Frontal cortex (tissue), 4 donors: ENCODE results near the gene MT1H. TPM values are rescaled to one million over a fixed set of nuclear protein-coding genes. Genes with fewer than 3 reads are reported as not detected.
"Not testable (repeated sequence)": the region's sequence is repeated elsewhere in the genome, so short reads cannot be mapped to it uniquely, and the experiment has no call there.

Experiments
- DNase-seq, 2 donors: peaks; one replicate each; pipeline ENCODE4 v3.0.0; 2012; ENCODE audit warnings: low spot score in 2 of 2
- FAIRE-seq: peaks from 2 replicates; lab custom pipeline; 2012; peaks lifted over from hg19 to GRCh38; lab: Jason Lieb, UNC
- total RNA-seq: library from RNA; depleted of rRNA; stranded (reverse); fragments of >200 nt; gene quantifications from one replicate; pipeline ENCODE4 v1.2.3, GENCODE V29; 2014
- donor health status: control.
- donor health status: control.
- donor health status: control.

Gene MT1H
- total RNA-seq, 1 donor from 2014 or later = not detected

DNA sequence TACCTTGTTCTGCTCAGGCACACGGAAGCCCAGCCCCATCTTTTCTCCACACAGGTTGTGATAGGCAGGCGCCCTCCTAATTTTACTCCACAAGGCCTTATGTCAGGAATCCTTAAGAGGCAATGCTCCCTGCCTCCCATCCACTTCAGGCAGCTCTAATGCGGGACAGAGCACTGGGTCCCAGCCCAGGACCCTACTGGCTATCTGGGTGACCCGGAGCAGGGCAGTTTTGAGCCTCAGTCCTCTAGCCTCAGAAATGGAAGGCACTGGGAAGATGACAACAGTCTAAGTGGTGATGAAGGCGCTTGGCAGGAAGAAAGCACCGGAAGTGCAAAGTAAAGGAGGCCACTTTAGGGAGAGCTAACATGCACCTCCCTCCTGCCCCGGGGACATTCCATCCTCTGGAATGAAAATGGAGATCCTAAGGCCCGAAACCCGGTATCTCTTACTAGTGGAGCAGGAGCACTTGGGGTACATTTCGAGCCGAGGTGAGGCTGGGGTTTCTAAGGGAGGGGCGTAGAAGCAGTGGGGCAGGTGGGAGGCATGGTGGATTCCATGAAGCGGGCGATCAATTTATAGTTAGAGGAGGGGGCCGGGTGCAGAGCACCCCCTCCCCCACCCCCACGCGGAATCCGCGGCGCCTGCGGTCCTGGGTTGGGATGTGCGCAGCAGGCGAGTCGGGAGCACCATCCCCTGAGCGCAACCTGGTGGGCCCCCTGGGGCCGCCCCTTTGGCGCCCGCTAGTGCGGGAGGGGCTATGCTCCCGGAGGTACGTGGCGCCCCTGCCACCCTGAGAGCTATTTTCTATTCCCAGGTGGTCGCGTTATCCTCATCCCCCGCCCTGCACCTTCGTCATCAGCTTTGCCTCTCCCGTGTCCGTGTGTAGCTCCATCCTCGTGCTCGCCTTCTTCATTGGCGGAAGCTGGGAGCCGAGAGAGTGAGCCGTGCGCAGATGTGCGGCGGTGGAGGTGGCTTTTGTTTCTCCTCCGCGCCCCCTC lies 7.0 kb upstream of the MT1H start:
- DNase-seq = peak in 1 of 2 donors; percentile 34
- no peak for FAIRE-seq

DNA sequence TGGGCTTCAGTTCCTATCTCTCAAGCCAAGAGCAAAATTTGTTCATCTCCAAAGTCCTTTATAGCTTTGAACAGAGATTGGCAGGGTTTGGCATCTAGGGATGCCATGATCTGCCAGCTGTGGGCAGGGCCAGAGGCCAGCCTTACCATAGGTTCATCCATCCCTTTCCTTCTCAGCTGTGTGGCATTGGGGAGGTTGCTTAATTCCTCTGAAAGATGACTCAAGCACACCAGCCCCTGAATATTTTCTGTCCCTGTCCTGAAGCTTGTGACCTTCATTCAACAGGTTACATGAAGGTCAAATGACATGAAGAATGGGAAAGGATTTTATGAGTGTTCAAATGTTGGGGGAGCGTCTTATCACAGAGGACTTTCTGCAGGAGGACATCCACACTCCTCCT lies 5.1 kb upstream of the MT1H start:
- no peak for FAIRE-seq
- DNase-seq = no peak

DNA sequence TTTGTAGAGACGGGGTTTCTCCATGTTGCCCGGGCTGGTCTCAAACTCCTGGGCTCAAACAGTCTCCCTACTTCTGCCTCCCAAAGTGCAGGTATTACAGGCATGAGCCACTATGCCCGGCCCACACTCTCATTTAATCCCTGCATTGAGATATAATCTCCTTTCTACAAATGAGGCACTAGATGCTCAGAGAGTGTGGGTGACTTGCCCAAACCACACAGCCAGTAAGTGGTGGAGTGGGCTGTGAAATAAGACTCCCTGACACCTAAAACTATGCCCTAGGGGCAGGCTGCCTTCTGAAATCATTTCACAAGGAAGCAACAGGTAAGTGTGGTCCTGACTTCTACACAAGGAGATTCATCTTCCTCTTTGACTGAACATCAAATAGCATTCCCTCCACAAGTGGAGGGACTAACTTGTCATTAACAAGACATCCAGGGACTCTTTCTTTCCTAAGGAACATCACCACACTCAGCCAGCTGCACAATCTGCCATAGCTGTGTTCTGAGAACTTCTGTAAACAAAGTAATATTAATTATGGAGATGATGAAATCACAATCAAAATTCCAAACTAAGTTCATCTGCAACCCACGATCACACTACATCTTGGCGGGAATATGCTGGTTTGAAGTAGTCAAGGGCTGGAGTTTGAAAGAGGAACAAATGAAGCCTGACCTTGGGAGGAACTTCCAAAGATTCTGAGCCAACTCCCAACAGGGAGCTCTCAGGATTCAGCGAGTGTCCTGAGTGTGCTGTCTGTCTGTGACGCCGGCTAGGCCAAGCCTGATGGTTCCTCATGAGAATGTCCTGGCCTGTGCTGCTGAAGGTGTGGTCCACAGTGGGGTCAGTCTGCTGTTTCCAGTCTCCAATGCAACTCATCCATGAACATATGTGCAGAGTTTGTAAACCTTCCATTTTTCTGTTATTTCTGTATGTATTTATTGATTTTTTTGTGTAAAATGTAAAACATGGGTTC lies 4.0 kb upstream of the MT1H start:
- not testable (repeated sequence) for FAIRE-seq, DNase-seq

DNA sequence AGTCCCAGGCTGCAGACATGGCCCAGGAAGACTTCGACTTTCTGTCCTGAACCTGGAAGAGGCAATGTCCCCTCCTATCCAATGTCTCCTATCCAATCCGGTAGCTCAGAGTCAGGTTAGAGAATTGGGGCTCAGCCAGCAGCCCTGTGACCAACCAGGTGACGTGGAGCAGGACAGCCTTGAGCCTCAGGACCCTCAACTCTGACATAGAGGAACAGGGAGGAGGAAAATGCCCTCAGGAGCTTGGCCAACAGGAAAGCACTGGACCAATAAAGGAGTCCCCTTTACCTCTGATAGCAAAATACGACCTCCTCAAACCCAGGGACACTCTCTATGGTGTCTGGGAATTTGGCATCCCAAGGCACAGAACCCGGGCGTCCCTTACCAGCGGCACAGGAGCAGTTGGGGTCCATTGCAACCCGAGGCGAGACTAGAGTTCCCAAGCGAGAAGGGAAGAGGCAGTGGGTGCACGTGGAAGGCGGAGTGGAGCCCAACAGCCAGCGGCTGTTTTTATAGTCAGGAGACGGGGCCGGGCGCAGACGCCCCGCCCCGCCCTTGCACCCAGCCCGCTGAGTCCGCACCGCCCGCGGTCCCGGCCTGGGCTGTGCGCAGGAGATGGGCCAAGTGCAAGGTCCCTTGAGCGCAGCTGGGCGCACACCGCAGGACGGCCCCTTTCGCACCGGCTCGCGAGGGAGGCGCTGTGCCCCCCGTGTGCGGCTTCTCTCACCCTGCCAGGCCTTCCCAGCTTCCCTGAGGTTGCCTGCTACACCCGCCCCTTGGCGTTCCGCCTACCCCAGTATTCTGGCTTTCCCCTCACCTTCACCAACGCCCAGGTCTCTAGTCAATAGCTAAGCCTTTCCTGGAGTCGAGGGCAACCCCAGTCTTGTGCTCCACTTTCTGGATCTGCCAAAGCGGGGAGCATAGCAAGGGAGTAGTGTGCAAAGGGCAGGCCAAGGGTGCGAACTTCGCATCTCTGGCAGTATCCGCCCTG lies 1.7 kb upstream of the MT1H start, which contains the start of gene MT1G:
Gene MT1G (minus strand): TSS at position 485 of the 991 bp plus-strand sequence. CDS start 72 bp downstream, at position 413.
- DNase-seq = no peak

DNA sequence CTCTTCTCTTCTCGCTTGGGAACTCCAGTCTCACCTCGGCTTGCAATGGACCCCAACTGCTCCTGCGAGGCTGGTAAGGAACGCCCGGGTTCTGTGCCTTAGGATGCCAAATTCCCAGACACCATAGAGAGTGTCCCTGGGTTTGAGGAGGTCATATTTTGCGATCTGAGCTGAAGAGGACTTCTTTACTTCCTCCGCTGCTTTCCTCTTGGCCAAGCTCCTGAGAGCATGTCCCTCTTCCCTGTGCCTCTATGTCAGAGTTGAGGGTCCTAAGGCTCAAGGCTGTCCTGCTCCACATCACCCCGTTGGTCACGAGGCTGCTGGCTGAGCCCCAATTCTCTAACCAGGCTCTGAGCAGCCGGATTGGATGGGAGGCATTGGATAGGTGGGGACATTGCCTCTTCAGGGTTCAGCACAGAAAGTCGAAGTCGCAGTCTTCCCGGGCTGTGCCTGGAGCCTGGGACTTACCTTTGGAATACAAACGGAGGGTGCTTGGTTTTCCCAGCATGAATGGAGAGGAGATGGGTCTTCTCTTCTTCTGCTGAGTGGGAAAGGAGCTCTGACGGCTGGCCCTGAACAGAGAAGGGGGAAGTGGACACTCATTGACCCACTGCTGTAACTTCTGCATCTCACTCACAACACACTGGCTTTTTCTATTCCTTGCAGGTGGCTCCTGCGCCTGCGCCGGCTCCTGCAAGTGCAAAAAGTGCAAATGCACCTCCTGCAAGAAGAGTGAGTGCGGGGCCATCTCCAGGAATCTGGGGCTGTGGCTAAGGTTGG lies 416 bp downstream of the MT1H start:
- DNase-seq (no peak), FAIRE-seq (no peak)

More for the DNA sequence above, 1.7 kb upstream of the MT1H start, which contains the start of gene MT1G:
- FAIRE-seq = no peak

DNA sequence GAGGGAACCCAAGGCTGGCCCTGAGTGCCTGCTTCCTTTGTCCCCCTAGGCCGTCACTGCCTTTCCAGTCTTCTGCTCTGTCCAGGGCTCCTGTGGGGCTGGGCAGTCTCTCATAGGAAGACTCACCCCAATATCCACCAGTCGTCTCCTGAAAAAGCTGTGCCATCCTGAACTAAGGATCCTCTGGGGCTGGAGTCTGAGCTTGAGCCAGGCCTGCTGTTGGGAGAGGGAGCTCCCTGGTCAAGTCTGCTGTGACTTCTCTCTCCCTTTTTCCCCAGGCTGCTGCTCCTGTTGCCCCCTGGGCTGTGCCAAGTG lies 963 bp downstream of the MT1H start:
- no peak for FAIRE-seq
- no peak for DNase-seq

DNA sequence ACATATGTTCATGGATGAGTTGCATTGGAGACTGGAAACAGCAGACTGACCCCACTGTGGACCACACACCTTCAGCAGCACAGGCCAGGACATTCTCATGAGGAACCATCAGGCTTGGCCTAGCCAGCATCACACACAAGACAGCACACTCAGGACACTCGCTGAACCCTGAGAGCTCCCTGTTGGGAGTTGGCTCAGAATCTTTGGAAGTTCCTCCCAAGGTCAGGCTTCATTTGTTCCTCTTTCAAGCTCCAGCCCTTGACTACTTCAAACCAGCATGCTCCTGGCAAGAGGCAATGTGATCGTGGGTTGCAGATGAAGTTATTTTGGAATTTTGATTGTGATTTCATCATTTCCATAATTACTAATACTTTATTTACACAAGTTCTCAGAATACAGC lies 2.1 kb downstream of the MT1H start:
- DNase-seq, FAIRE-seq: not testable (repeated sequence)

DNA sequence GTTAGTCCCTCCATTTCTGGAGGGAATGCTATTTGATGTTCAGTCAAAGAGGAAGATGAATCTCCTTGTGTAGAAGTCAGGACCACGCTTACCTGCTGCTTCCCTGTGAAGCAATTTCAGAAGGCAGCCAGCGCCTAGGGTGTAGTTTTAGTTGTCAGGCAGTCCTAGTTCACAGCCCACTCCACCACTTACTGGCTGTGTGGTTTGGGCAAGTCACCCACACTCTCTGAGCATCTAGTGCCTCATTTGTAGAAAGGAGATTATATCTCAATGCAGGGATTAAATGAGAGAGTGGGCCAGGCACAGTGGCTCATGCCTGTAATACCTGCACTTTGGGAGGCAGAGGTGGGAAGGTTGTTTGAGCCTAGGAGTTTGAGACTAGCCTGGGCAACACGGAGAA lies 2.6 kb downstream of the MT1H start:
- not testable (repeated sequence) for DNase-seq, FAIRE-seq

DNA sequence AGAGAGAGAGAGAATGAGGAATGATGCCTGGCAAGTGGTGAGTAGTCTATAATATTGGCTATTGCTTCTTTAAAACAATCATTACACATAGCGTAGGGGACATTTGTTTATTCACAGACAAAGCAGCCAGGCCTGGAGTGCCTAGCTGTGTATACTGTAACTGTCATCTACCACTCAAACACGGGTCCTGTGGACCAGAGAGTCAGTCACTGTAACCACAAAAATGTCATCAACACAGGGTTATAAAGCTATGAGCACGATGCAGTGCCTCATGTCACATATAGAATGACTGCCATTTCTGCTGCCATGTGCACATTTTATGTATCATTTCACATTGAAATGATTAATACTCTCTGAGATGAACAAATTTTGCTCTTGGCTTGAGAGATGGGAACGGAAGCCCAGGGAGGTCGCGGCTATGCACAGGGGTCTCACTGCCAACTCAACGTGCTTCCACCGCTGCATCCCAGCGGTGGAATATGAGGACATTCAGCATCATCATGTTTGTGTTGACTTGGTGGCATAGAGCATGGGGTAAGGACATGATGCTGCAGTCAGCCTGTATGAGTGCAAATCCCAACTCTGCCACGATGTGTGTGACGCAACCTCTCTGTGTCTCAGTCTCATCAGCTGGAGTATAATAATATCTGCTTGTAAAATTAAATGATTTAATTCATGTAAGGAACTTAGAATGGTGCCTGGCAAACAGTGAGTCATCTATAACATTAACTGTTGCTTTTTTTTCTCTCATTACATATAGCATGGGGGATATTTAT lies 3.3 kb downstream of the MT1H start:
- no peak for FAIRE-seq
- no peak for DNase-seq

DNA sequence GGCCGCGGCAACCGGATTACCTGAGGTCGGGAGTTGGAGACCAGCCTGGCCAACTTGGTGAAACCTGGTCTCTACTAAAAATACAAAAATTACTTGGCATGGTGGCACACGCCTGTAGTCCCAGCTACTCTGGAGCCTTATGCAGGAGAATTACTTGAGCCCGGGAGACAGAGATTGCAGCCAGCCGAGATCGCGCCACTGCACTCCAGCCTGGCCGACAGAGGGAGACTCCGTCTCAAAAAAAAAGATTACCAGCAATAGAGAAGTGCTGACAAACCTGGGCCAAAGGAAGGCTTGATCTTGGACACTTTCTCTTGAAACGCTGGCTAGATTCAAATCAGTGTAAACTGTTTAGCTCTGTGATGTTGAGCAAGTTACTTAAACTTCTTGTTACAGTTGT lies 4.3 kb downstream of the MT1H start:
- DNase-seq = no peak
- no peak for FAIRE-seq

DNA sequence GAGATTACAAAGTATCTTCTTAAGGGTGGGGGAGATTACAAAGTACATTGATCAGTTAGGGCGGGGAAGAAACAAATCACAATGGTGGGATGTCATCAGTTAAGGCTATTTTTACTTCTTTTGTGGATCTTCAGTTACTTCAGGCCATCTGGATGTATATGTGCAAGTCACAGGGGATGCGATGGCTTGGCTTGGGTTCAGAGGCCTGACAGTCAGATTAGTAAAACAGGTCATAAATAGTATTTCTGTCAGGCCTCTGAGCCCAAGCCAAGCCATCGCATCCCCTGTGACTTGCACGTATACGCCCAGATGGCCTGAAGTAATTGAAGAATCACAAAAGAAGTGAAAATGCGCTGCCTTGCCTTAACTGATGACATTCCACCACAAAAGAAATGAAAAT lies 5.0 kb downstream of the MT1H start:
- DNase-seq, FAIRE-seq: not testable (repeated sequence)

DNA sequence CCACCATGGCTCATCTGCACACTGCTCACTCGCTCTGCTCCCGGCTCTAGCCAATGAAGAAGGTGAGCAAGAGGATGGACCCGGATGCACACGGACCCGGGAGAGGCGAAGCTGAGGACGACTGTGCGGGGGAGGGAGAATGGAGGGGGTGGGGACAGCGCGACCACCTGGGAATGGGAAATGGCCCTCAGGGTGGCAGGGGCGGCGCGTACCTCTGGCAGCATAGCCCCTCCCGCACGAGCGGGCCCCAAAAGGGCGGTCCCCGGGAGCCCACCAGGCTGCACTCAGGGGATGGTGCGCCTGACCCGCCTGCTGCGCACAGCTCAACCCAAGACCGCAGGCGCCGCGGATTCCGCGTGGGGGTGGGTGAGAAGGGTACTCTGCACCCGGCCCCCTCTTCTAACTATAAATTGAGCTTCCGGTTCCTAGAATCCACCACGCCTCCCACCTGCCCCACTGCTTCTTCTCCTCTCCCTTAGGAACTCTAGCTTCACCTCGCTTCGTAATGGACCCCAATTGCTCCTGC lies 6.1 kb downstream of the MT1H start:
- DNase-seq (no peak), FAIRE-seq (no peak)

DNA sequence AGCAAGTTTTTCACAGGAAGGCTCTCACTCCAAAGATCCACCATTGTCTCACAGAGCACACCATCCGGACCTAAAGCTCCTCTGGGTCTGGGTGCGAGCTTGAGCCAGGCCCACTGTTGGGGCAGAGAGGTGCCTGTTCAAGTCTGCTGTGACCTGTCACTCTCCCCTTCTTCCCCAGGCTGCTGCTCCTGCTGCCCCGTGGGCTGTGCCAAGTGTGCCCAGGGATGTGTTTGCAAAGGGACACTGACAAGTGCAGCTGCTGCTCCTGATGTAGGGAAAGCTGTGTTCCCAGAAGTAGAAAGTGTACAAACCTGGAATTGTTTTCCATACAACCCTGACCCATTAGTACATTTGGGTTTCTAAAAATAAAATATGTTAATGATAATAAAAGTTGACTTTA lies 7.9 kb downstream of the MT1H start:
- no peak for DNase-seq
- no peak for FAIRE-seq

DNA sequence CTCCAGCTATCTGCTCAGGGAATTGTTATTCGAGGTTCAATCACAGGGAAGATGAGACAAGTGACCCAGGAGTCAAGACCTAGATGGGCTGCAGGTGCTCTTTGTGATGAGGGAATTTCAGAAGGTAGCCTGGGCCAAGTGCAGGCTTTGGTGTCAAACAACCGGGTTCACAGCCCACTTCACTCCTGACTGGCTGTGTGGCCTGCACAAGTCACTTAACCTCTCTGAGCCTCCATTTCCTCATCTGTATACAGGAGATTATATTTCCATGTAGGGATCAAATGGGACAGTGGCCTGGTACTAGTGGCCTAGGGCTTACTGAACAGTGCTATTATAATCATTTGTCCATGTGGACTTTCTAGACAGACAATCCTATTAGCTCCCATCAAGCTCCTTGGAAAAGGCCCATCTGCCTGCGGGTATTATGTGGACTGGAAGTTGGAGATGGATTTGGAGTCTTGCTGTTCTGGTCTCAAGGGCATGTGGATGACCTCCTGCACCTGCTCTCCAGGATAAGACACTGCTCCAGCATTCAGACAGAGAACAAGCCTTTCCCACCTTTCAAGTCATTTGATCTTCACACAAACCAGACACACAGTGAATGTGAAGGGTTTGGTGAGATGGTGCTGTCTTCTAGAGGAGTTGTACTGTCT lies 9.6 kb downstream of the MT1H start:
- DNase-seq (no peak), FAIRE-seq (no peak)

DNA sequence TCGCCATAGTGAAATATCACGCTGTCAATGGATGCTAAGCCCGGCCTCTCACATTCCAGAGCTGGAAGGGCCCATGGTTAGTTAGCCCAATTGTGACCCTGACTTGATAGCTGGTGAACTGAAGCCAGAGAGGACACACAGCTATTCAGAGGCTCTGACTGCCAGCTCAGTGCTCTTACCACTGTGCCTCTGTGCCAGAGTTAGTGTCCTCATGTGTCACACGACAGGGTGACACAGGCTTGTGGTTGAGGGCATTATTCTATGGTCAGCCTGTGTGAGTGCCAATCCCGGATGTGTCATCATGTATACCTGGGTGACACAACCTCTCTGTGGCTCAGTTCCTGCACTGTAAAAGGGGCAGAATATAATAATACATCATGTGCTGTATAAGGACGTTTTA lies 10.2 kb downstream of the MT1H start:
- DNase-seq = no peak
- no peak for FAIRE-seq

DNA sequence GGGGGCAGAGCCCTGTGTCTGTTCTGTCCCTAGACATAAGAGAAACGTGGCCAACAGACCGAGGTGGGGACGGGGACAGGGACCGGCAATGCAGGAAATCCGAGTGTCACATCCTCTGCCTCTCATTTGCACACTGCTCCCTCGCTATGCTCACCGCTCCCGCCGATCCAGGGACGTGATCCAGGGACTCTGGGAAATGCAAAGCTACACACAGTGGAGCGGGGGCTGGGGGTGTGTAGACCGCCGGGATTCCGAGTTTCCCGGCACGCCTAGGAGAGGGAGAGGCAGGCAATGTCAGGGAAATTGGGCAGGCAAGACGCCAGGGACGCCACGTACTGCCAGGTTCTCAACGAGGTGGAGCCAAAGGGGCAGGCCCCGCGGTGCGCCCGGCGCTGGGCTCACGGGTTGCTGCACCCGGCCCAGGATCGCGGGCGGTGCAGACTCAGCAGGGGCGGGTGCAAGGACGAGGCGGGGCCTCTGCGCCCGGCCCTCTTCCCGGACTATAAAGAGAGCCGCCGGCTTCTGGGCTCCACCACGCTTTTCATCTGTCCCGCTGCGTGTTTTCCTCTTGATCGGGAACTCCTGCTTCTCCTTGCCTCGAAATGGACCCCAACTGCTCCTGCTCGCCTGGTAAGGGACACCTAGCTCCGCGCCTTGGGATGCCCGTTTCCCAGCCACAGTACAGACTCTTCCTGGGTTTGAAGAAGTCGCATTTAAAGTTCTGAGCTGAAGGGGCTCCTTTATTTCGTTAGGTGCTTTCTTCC lies 12.5 kb downstream of the MT1H start, which contains the start of gene MT1X:
Gene MT1X (plus strand): TSS at position 532 of the 764 bp plus-strand sequence. CDS start 71 bp downstream, at position 603.
- no peak for FAIRE-seq

More for the DNA sequence above, 12.5 kb downstream of the MT1H start, which contains the start of gene MT1X:
- peak; percentile 74 to 87 for DNase-seq
